Stimulated activated CD4-positive, alpha-beta T cell treated with anti-CD3 and anti-CD28 coated beads, Interleukin-12 subunit alpha, Interleukin-12 subunit beta, amount 100 ng/mL, for 24 hours (primary cell): ENCODE results near the gene ADCY3.

Source experiments
- DNase-seq, 2 experiments: peaks; one replicate each; pipeline ENCODE4 v3.0.0-alpha.2; 2020; ENCODE audit warnings: low read depth in 2 of 2

Gene ADCY3

DNA sequence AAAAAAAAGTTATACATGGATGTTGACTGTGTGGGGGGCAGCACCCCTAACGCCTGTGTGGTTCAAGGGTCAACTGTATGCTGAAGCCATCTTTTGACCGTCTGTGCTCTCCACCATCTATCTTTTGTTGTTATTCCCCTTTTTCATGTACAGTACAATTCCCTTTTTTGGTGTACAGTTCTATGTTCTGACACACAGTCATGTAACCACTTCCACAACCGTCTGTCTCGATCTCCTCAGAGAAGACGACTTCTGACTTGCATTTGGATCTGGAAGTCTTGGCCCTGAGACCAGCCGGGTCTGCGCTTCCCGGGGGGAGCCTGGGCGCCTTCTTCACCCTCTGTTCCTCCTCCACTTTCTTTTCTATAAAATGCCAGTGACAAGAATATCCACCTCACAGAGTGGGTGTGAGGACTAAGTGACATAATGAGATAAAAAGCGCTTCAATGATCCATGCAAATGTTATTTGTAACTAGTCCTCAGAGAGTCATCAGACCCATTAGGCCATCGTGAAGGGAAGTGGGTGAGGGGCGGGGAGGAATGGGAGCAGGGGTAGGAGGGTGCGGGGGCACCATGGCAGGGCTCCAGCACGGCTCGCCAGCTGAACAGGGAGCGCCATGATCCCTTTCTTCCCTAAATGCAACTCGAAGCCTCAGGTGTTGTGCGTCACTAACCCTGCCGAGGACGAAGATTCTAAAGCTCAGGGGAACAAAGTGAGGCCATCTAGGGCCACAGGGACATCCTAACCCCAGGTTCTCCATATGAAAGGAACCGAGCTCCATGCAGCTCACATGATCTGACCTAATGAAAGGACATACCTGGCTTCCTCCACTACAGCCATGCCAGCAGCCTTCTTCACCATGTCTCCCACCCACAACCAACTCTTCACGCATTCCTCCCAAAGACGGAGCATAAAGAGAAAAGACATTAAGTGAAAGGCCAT is 16.6 kb downstream of the ADCY3 start:
- DNase-seq = no peak

DNA sequence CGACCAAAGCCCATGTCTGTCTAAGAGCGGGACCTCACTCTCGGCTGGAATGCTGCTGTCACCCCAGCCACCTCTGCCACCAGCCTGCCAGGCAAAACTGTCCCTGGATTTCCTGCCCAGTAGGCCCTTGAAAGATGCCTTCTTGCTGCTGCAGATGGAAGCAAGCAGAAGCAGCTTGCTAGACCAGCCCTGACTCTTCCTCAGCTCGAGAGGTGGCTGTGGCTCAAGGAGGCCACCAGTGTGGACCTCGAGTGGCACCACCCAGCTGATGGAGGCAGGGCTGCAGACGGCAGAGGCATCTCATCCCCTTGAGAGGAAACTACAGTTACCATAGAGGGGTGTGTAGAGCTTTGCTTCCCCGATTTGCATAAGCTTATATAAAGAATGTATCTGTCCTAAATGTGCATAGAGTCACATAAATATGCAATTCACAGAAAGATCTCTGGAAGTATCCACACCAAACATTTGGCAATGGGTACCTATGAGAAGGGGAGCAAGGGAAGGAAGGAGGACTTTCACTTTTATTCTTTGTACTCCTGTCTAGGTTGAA is 20.6 kb downstream of the ADCY3 start:
- no peak for DNase-seq

DNA sequence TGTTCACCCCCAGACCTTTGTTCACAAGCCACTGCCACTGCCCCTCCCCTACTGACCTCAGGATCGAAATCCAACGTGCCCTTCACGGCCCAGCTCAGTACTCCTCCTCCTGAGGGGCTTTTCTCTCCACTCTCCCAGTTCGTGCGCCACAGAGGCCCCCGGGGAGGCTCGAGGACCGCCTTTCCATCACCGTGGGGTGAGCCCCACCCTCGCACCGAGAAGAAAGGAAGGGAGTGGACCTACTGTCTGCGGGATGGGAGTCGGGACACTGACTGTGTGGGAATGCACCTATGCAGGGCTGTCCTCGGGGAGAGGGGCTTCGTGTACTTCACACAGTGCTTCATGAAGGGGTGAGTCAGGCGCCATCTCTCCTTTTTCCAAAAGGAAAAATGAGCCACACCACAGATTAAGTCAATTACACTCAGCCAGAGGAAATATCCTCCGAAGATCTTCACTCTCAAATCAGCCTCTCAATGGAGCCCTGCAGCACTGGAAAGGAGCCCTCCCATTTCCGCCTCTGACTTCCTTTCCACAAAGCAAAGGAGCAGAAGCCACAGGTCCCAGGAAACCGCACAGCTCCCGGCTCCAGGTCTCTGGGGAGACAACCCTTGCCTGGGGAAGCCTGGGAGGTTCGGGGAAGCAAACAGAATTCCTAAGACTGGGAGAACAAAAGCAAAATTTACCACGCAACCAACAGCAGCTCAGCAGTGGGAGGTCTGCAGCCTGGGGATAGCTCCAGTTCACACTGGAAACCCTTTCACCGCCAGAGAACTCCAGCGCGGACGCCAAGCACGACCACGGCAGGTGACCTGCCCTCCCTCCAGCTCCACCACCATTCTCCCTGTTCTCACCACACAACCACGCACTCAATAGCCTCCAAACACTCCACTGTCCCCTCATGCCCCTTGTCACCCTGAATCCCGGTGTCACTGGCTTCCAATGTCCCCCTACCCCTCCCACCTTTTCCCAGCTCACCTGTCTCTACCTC is 21.6 kb downstream of the ADCY3 start:
- no peak for DNase-seq

DNA sequence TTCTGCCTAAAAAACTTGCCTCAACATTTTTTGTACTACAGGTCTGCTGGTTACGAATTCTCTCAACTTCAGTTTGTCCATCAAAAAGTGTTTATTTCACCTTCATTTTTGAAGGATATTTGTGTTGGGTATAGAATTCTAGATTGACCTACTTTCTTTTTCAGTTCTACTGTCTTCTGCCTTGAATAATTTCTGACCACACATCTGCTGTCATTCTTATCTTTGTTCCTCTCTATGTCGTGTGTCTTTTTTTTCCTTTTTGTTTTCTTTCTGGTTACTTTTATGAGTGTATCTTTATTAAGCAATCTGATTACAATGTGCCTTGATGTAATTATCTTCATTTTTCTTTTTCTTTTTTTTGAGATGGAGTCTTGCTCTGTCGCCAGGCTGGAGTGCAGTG is 25.3 kb downstream of the ADCY3 start:
- no peak for DNase-seq

DNA sequence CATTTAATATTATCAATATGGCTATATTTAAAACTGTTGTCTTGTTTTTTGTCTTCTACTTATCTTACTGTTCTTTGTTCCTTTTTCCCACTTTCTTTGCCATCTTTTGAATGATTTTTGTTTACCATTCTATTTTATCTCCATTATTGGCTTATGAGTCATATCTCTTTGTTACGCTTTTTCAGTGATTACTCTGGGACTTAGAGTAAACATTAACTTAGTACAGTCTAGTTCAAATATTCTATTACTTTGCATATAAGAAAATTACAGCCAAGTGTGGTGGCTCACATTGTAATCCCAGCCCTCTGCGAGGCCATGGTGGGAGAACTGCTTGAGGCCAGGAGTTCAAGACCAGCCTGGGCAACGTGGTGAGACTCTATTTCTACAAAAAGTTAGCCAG is 26.1 kb downstream of the ADCY3 start:
- DNase-seq = no peak

DNA sequence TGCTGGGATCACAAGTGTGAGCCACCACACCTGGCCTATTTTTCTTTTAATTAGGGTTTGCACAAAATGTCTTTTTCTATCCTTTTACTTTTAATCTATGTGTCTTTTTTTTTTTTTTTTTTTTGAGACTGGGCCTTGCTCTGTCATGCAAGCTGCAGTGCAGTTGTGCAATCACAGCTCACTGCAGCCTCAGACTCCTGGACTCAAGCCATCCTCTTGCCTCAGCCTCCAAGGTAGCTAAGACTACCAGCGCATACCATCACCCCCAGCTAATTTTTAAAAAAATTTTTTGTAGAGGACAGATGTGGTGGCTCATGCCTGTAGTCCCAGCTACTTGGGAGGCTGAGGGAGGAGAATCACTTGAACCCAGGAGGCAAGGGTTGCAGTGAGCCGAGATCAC is 27.1 kb downstream of the ADCY3 start:
- no peak for DNase-seq

DNA sequence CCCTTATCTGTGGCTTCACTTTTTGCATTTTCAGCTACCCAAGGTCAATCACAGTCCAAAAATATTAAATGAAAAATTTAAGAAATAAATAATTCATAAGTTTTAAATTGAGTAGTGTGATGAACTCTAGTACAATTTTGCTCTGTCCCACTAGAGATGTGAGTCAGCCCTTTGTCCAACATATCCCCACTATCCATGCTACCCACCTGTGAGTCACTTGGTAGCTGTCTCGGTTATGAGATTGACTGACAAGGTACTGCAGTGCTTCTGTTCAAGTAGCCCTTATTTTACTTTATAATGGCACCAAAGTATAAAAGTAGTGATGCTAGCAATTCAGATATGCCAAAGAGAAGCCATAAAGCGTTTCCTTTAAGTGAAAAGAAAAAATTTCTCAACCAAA is 28.8 kb downstream of the ADCY3 start:
- no peak for DNase-seq

DNA sequence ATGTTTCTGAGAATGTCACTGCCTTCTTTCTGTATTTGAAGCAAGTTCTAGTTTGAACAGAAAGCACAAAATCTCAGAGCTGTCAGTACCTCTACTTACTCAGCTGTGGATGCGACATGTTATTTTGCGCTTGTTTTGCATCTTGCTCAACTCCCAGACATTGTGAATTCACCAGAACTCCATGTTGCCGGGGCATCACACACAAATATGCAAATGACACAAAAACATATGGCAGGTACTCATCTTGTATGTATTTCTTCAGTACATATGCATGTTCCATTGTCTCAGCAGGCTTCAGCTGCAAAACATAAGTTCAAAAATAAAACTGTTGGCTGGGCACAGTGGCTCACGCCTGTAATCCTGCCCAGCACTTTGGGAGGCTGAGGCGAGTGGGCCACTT is 30.8 kb downstream of the ADCY3 start:
- no peak for DNase-seq

DNA sequence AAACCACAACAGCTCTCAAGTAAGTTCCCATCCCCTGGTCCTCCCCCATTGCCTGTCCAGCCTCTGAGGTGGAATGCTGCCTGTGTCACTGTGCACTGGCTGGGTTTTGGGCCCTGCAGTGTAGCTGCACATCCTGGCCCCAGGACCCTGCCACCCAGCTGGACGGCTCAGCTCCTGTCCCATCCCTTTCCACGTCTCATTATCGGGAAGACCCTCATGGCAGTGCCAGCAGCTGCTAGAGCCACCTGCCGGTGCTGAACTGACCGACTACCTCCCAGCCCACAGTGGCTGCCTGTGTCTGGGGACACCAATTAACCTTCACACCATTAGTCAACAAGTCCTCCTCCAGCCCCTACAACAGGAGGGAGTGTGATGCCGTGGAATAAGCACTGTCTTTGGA is 31.9 kb downstream of the ADCY3 start:
- DNase-seq = no peak

DNA sequence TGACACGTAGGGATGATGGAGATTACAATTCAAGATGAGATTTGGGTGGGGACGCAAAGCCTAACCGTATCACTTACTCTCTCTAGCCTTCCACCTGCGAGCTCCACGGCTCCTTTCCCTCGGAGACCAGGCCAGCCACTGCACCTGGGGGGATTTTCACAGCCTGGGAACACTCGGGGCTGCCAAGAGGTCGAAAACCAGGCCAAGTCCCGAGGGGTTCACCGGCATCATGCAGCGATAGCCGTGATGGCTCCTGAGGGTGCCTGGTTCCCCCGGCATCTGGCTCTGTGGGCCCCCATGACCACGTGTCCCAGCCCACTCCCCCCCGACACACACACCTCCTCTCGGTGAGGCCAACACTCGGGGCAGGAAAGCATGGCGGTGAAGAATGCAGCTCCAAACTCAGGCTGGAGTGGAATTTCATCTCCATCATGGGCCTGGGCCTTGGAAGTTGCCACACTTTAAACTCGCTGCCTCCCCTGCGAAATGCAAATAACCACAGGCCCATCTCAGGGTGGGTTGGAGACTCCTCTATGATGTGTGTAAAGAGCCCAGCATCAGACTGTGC is 32.6 kb downstream of the ADCY3 start:
- no peak for DNase-seq

DNA sequence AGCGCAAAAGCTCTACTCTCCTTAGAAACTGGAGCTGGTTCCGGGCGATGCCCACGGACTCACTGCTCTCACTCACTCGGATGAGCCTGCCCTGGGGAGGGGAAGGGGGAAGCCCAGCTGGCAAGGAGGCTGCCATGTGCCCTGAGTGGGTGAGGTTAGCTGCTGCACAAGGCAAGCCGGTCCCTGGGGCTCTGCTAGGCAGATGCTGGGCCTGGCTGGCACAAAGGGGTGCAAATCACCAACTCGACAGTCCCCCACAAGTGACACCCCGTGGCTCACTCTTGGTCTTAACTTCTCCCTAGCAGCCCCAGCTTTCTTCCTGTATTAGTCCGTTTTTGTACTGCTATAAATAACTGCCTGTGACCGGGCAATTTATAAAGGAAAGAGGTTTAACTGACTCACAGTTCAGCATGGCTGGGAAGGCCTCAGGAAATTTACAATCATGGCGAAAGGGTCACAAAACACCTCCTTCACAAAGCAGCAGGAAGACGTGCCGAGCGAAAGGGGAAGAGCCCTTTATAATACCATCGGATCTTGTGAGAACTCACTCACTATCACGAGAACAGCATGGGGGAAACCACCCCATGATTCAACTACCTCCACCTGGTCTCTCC is 33.2 kb downstream of the ADCY3 start:
- no peak for DNase-seq

DNA sequence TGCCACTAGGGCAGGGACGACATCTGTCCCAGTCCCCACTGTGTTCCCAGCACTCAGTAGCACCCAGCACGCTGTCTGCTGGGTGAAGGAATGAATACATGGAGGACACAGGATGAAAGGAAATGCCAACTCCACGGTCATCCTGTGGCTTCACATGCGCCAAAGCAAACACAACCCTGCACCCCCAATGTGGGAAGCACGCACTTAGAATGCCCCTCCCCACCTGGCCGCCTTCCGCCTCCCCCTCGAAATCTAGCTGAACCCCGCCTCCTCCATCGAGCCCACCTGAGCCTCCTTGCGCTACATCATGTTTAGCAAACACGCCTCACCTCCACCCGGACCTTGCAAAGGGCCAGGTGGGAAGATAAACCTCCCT is 33.9 kb downstream of the ADCY3 start:
- no peak for DNase-seq

DNA sequence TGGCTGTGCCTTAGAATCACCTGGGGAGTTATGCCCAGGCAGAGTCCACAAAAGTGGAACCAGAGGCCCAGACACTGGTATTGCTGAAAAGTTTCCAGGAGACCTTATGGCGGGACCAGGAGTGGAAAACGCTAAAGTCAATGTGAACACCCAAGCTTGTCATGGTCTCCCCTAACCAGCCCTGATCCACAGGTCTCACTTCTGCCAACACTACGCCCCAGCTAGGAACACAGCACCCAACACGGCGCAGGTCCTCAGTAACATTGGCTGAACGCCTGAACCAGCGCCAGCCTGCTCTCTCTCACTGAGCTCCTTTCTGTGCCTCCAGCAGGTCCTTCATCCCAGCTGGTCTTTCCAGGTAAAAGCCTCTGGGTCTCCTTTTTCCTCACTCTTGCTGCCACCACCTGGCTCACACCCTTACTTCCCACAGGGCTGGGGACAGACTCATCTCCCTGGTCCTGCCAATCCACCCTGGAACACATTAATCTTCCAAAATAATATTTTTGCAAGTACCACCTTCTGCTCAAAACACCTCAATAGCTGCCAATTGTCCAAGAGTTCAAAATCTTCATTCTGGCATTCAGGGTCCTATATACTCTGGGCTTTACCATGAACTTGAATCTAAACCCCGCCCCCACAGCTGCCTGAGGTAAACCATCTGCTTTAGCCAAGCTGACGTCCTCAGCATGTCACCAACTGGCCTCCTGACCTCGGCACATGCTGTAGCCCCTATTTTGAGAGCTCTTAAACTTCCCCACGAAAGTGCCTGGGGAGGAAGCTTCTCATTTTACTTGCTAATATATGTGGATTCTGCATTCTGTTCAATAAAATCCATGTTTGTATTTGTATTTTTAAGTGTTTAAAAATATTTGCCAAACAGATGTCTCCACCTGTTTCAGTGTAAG is 34.6 kb downstream of the ADCY3 start:
- DNase-seq = no peak

DNA sequence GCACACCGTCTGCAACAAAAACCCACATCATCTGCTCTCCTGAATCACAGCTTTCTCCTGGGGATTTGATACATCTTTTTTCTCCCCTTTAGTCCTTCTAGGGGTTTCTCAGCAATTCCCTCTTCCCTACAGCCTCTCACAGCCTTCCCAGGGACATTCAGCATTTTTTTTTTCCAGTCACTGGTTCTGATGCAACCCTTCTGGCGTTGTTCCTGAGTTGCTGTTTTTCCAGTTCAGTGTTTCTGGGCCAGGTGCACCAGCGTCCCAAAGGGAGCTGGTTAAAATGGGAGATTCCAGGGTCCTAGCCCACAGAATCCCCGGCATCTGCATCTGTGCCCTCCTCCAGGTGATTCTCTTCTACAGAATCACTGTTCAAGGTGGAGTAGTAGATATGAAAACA is 36.1 kb downstream of the ADCY3 start:
- DNase-seq = no peak

DNA sequence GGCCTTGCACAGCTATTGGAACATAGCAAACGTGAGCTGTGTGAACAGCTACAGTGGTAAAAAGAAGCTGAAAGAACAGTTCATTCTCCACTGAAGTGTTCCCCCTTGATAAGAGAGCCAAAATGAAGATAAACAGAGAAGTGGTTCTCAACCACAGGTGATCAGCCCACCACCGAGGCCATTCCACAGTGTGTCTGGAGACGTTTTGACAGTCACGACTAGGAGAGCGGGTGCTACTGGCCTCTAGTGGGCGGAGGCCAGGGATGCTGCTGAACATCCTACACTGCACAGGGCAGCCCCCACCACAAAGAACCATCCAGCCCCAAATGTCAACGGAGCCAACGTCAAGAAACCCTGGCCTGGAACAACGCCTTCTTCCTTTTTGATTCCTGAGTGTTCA is 38.4 kb downstream of the ADCY3 start:
- DNase-seq = no peak

DNA sequence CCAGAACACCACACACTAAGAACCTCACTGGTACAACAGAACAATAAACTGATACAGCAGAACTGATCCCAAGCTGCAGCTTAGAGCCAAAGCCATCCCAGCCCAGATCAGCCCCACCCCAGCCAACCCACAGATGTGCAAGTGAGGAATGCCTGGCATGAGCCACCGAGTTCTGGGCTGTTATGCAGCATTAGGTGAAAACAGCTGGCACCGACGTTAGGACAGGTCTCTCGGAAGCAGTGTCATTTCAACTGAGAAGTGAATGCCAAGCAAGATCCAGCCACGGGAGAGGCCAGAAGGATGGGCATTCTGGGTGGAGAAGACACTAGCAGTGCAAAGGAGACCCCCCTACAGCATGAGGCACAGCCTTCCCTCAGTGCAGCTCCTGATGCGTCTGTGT is 38.9 kb downstream of the ADCY3 start:
- DNase-seq = no peak

DNA sequence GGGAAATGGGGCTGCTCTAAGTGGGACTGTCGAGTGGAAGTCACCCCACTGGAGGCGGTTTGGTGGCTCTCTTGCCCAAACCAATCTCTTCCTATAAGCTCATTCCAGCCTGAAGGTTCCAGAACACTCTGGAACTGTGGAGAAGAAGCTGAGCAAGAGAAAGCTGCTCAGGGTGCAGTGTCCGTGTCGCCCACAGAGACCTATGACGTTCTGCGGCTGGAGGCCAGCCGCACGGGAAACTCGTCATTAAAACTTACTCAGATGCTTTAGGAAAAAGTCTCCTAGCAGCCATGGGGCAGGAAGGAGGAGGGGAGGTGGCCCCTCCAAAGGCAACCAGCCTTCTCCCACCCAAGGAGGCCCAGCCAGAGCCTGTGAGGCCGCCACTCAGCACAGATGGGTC is 41.7 kb downstream of the ADCY3 start:
- DNase-seq = no peak

DNA sequence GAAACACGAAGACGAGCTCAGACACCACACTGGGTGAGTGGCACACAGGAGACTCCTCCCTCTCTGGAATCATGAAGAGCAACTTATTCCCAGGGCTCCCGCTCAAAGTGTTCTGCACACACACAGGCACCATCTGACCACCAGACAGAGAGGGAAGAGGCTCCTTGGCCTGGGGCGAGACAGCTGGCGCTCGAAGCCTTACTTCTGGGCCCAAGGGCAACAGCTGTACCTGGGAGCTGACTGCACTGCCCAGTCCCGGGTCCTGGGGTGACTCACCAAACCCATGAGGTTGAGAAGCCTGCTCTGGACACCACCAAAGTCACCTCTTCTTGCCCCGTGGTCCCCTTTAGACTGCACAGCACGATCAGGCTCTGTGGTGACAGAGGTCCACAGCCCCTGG is 42.4 kb downstream of the ADCY3 start:
- DNase-seq = no peak

DNA sequence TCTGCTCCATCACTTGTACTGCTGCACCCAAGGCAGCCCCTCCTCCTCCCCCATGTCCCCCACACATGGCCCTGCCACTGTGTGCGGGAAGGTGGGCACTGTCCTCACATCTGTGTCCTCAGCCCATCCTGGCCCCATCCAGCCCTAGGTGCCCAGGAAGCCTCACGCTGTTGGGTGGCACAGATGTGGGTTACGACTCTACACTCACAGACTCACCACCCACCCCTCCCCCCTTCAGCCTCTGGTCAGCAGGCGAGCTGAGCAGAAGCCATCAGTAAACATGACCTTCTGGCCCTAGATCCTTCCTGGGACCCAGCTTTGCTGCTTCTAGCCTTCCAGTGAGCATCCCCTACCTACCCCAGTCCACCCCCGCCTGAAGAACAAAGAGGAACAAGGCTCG is 43.0 kb downstream of the ADCY3 start:
- DNase-seq = no peak

DNA sequence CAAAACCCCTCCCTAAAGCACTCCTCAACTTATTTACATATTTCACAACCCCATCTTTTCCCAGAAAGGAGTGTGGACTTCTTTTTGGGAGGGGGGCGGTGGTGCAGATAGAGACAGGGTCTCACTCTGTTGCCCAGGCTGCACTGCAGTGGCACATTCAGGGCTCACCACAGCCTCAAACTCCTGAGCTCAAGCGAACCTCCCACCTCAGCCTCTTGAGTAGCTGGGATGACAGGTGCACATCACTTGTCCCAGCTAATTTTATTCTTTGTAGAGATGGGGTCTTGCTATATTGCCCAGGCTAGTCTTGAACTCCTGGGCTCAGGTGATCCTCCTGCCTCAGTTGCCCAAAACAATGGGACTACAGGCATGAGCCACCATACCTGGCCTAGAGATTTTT is 44.1 kb downstream of the ADCY3 start:
- DNase-seq = no peak

DNA sequence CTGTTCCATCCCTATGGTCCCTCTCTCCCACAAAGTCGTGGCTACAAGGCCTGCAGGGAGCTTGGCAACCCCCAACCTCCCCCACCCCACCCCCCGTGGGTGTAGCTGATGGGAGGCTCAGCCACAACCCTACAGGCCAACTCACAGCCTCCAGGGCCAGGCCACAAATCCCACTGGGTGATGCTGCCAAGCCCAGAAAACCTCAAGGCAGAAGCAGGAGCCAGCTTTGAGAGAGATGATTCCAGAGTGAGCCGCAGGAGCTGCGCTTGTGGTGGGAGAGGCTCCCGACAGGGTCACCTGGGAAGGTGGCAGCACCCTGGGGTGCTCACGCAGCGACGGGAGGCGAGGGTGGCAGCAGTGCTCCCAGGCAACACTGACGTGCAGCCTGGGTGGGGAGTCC is 44.8 kb downstream of the ADCY3 start:
- DNase-seq = no peak
